ENCODE results near the gene C17orf58.
"Not testable (repeated sequence)": the region's sequence is repeated elsewhere in the genome, so short reads cannot be mapped to it uniquely, and the experiment has no call there.

The C17orf58 gene
- long read RNA-seq, transcript C17orf58-202 (3 exons, 1,082 nt), result major isoform, 10 of 31 reads
- long read RNA-seq, transcript C17orf58-203 (2 exons, 1,654 nt), result minor isoform, 9 of 31 reads
- long read RNA-seq, partial matches to known transcripts, result 7 of 31 reads
- long read RNA-seq, other reads (novel, unspliced or antisense), result 4 of 31 reads

GRCh38 chr17:67996301-67997171 is at the start of gene C17orf58:
TSS of gene C17orf58 (minus strand) at chr17:67996469. CDS start at chr17:67996198, 271 bp downstream.
- peak within 1 kb of the TSS; percentile 43 for H3K4me3 ChIP-seq (replicated peaks; ENCODE audit: insufficient read depth, low read length)
- H3K27ac ChIP-seq (replicated peaks); H3K27me3 ChIP-seq (ENCODE audit: insufficient read depth, poor library complexity, severe bottlenecking); DNase-seq (ENCODE audit: low read depth in 1 of 2, low spot score in 1 of 2): not testable (repeated sequence)

- Histone ChIP-seq H3K4me3 (replicated peaks; ENCODE audit: insufficient read depth, low read length) (peak overlapping the region; percentile 94), H3K27me3 (ENCODE audit: insufficient read depth, poor library complexity, severe bottlenecking) (no peaks in the 10 kb centered on the region), H3K27ac (replicated peaks) (peak overlapping the region; percentile 97)
- no peak for TF ChIP-seq REST (IDR thresholded peaks at IDR 0.05; ENCODE audit: insufficient replicate concordance, low read depth)
- peak; percentile 80 for TF ChIP-seq SPI1 (IDR thresholded peaks at IDR 0.05; ENCODE audit: borderline replicate concordance, low read depth)
- no peak for TF ChIP-seq GABPA (IDR thresholded peaks at IDR 0.05; ENCODE audit: low read depth)
- TF ChIP-seq CTCF (IDR thresholded peaks at IDR 0.05; ENCODE audit: insufficient read depth, low read length), result no peak
- TF ChIP-seq POLR2AphosphoS5 (IDR thresholded peaks at IDR 0.05; ENCODE audit: low read depth), result no peak
- DNase-seq (ENCODE audit: low read depth in 1 of 2, low spot score in 1 of 2), result peak in 1 of 2 experiments; percentile 9
Measured at GRCh38 chr17:68036304-68037147, 40.3 kb upstream of the C17orf58 start.

GRCh38 chr17:68035523-68036303 is 39.4 kb upstream of the C17orf58 start, which contains the start of gene KPNA2:
TSS of gene KPNA2 (plus strand) at chr17:68035735. CDS start at chr17:68037133, 1,398 bp downstream.
- Histone ChIP-seq H3K4me3 (replicated peaks; ENCODE audit: insufficient read depth, low read length) (peak within 1 kb of the TSS; percentile 94), H3K27ac (replicated peaks) (peak within 1 kb of the TSS; percentile 97), H3K27me3 (ENCODE audit: insufficient read depth, poor library complexity, severe bottlenecking) (no peaks in the 10 kb centered on the region)
- peak; percentile 90 for TF ChIP-seq POLR2AphosphoS5 (IDR thresholded peaks at IDR 0.05; ENCODE audit: low read depth)
- no peak for TF ChIP-seq SPI1 (IDR thresholded peaks at IDR 0.05; ENCODE audit: borderline replicate concordance, low read depth)
- DNase-seq (ENCODE audit: low read depth in 1 of 2, low spot score in 1 of 2), result peak; percentile 95 to 96

GRCh38 chr17:68035131-68035522 is 38.9 kb upstream of the C17orf58 start:
- peak in 1 of 2 experiments; percentile 93 for DNase-seq (ENCODE audit: low read depth in 1 of 2, low spot score in 1 of 2)
- peak overlapping the region; percentile 67 for H3K27ac ChIP-seq (replicated peaks)
- peak overlapping the region; percentile 20 for H3K4me3 ChIP-seq (replicated peaks; ENCODE audit: insufficient read depth, low read length)
- H3K27me3 ChIP-seq (ENCODE audit: insufficient read depth, poor library complexity, severe bottlenecking), result no peaks in the 10 kb centered on the region
- TF ChIP-seq GABPA (IDR thresholded peaks at IDR 0.05; ENCODE audit: low read depth) (no peak), REST (IDR thresholded peaks at IDR 0.05; ENCODE audit: insufficient replicate concordance, low read depth) (no peak), POLR2AphosphoS5 (IDR thresholded peaks at IDR 0.05; ENCODE audit: low read depth) (no peak), CTCF (IDR thresholded peaks at IDR 0.05; ENCODE audit: insufficient read depth, low read length) (no peak), SPI1 (IDR thresholded peaks at IDR 0.05; ENCODE audit: borderline replicate concordance, low read depth) (no peak)

Data from HL-60 (cell line).